GM11168 (cell line): ENCODE data around the gene SLF2.
"Not testable (repeated sequence)": the region's sequence is repeated elsewhere in the genome, so short reads cannot be mapped to it uniquely, and the experiment has no call there.

Experiments used
- in situ Hi-C: fragments of 300-500 bp; cut with MboI; formaldehyde crosslinking; loops from one replicate; pipeline ENCODE4 v1.12.0; 2022; ENCODE audit warnings: low sequenced_read_pairs; ENCODE audit not compliant: unreplicated experiment

SLF2 gene

DNA sequence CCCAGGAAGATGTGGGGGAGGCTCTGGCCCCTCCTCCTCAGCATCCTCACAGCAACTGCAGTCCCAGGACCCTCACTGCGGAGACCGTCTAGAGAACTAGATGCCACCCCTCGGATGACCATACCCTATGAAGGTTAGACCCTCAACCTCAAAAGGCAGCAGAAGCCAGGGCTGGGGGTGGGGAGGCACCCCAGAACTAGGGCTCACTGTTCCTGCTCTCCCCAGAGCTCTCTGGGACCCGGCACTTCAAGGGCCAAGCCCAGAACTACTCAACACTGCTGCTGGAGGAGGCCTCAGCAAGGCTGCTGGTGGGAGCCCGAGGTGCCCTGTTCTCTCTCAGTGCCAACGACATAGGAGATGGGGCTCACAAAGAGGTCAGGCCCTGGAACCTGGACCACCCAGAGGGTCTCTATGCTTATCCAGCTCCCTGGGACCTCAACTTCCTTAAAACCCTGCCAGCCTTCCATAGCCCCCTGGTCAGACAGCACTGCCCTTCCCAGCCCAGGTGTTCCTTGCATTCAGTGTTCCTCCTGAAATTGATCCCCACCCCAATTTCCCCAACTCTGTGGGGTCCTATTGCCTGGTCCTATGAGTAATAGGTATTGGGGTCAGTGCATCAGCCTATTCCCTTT lies 60.3 kb downstream of the SLF2 start:
- in situ Hi-C loops = no loop called here

- in situ Hi-C loops = not testable (repeated sequence)
These were observed 62.6 kb downstream of the SLF2 start for GRCh38 chr10:100975397-100975796.

DNA sequence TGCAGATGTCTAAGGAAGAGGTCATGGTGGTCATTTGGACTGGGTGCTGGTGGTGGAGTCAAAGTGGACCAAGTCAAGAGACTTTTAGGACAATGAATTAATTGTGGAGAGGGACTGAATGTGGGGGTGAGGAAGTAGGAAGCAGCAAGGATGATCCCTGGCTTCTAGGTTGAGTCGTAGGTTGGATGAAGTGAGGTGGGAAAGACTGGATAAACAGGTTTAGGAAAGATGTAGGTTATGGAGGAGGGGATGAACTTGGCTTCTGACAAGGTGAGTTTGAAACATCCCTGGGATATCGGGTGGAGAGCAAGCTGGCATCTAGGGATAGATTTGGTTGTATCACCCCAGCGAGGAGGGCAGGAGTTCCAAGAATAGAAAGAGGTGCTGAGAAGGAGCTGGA lies 64.1 kb downstream of the SLF2 start:
- in situ Hi-C loops = no loop called here

DNA sequence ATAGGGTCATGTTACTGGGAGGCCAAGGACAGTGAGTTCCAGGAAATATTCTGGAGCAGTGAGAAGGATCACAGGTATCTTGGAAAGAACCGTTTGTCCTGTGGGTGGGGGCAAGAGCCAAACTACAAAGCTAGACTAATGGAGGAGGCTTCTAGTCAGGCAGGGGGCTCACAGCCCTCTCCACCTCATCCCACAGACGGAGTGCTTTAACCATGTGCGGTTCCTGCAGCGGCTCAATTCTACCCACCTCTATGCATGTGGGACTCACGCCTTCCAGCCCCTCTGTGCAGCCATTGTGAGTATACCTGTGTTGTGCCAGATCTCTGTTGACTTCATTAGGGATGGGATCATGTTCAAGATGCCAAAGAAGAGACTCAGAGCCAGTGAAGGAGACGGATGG lies 64.7 kb downstream of the SLF2 start:
- in situ Hi-C loops = no loop called here

GRCh38 chr10:100978121-100978900 lies 65.5 kb downstream of the SLF2 start:
- in situ Hi-C loops = no loop called here

DNA sequence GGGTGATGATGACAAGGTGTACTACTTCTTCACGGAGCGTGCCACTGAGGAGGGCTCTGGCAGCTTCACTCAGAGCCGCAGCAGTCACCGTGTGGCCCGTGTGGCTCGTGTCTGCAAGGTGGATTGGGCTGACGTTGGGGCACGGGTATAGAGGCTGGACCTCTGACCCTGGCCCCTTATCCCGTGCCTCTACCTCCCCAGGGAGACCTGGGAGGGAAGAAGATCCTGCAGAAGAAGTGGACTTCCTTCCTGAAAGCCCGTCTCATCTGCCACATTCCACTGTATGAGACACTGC lies 66.1 kb downstream of the SLF2 start:
- in situ Hi-C loops = no loop called here

GRCh38 chr10:100979791-100980272 lies 67.1 kb downstream of the SLF2 start:
- in situ Hi-C loops = no loop called here

- in situ Hi-C loops = no loop called here
These were observed 67.5 kb downstream of the SLF2 start for GRCh38 chr10:100980311-100980710.

DNA sequence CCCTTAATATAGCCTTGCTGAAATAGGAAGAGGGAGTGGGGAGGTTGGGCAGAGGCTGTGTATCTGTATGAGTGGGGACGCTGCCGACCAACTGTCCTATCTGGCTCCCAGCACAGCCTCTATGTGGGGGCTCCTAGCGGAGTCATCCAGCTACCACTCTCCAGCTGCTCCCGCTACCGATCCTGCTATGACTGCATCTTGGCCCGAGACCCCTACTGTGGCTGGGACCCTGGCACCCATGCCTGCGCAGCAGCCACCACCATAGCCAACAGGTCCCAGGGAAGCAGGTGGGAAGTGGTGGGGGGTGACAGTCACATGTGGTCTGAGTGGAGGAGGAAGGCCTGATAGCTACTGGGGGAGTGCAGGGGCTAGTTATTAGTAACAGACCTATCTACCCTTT lies 67.9 kb downstream of the SLF2 start:
- in situ Hi-C loops = no loop called here

GRCh38 chr10:100981178-100981772 lies 68.5 kb downstream of the SLF2 start:
- in situ Hi-C loops = no loop called here

GRCh38 chr10:100982916-100983830 lies 70.4 kb downstream of the SLF2 start:
- in situ Hi-C loops = no loop called here

GRCh38 chr10:100983868-100984671 lies 71.3 kb downstream of the SLF2 start:
- in situ Hi-C loops = no loop called here

DNA sequence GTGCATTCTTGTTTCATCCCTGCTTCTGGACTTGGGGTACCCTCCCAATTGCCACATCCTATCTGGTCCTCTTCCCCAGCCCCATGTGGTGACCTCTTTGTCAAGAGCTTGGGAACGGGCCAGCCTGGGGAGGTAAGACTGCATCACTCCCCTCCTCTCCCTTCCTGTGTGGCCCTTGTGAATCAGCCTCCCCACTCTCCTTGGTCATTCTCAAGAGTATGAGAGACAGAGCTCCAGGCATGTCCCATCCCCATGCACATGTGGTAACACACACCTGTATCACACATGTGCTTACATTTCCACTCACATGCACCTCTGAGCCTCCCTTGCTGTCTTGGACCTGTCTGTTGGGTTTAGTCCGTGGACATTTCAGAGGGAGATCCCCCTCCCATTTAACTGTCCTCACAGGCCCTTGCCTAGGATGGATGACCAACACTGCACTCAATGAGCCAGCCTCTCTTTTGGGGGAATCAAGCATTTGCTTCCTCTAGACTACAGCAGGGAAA lies 72.0 kb downstream of the SLF2 start:
- in situ Hi-C loops = no loop called here

DNA sequence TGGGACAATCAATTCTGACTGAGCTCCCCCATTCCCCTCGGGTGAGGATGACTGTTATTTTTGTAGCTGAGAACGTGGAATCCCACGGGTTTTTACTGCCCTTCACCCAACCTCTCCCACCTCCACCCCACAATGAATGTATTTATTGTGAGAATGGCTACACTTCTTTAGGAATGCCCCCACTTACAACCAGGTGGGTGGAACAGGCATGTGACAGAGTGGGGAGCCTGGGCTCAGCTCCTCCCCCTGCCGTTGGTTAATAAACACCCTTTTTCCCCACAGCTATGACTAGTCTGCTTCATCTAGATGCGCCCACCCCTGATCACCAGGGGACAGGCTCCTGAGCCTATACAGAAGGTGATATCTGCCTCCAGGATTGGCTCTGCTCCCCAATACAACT lies 72.6 kb downstream of the SLF2 start:
- in situ Hi-C loops = no loop called here

- in situ Hi-C loops = no loop called here
These were observed 73.8 kb downstream of the SLF2 start for GRCh38 chr10:100986623-100986951.

- in situ Hi-C loops = no loop called here
These were observed 74.4 kb downstream of the SLF2 start, which contains the start of the genes MRPL43 and TWNK for GRCh38 chr10:100986952-100987684. TSS of gene MRPL43 (minus strand) at chr10:100987497. CDS start at chr10:100987443, 54 bp downstream. TSS of gene TWNK (plus strand) at chr10:100987543. CDS start at chr10:100988211, 668 bp downstream.

- in situ Hi-C loops = no loop called here
These were observed 74.9 kb downstream of the SLF2 start for GRCh38 chr10:100987685-100988049.

- in situ Hi-C loops = no loop called here
These were observed 75.4 kb downstream of the SLF2 start for GRCh38 chr10:100988166-100988565.

- in situ Hi-C loops = no loop called here
These were observed 76.3 kb downstream of the SLF2 start for GRCh38 chr10:100989088-100989487.
